Astrocyte (in vitro differentiated cells and primary cell): Measurements from ENCODE around the gene DISC1.

Source experiments
- EZH2 ChIP-seq: IDR thresholded peaks from 2 replicates; pipeline ENCODE4 v1.6.1; 2012; ENCODE audit warnings: mild to moderate bottlenecking, low read length, inconsistent platforms; ENCODE audit not compliant: insufficient read depth
- TF ChIP-seq, protein P1 (sequence below): IDR thresholded peaks from 2 replicates; pipeline ENCODE4 v1.5.1; 2011; ENCODE audit warnings: low read depth, mild to moderate bottlenecking, inconsistent platforms, low read length, moderate library complexity; ENCODE audit not compliant: insufficient read depth

DNA sequence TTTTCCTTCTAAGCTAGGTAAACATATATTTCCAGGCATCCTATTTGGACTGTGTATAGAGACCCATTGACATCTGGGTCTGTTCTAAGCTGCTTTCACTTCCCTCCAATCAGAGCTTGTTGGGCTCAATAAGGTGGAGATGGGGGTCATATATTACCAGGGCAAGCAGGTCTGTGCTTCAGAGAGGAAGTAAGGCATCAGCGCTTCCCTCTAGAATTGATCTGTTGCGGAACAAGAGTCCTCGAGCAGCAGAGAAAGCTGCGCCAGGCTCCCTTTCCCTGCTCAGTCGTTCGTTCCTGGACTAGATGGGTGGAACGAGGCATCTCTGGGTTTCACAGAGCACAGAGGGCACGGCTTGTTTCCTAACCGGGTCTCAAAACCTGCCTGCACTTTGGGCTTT is 63.5 kb downstream of the DISC1 start:
- TF ChIP-seq, protein P1, sequence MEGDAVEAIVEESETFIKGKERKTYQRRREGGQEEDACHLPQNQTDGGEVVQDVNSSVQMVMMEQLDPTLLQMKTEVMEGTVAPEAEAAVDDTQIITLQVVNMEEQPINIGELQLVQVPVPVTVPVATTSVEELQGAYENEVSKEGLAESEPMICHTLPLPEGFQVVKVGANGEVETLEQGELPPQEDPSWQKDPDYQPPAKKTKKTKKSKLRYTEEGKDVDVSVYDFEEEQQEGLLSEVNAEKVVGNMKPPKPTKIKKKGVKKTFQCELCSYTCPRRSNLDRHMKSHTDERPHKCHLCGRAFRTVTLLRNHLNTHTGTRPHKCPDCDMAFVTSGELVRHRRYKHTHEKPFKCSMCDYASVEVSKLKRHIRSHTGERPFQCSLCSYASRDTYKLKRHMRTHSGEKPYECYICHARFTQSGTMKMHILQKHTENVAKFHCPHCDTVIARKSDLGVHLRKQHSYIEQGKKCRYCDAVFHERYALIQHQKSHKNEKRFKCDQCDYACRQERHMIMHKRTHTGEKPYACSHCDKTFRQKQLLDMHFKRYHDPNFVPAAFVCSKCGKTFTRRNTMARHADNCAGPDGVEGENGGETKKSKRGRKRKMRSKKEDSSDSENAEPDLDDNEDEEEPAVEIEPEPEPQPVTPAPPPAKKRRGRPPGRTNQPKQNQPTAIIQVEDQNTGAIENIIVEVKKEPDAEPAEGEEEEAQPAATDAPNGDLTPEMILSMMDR, result no peak
- TF ChIP-seq EZH2, result no peak
